ENCODE data around the gene DDX56. TPM values are rescaled to one million over a fixed set of nuclear protein-coding genes. Genes with fewer than 3 reads are reported as not detected.
"Not testable (repeated sequence)": the region's sequence is repeated elsewhere in the genome, so short reads cannot be mapped to it uniquely, and the experiment has no call there.

DDX56 gene
- total and polyA plus RNA-seq, 2 of the 13 experiments (the other 11 are each of a cell fraction or from before 2014, with no cell fraction given) = 82.6 to 120 TPM

DNA sequence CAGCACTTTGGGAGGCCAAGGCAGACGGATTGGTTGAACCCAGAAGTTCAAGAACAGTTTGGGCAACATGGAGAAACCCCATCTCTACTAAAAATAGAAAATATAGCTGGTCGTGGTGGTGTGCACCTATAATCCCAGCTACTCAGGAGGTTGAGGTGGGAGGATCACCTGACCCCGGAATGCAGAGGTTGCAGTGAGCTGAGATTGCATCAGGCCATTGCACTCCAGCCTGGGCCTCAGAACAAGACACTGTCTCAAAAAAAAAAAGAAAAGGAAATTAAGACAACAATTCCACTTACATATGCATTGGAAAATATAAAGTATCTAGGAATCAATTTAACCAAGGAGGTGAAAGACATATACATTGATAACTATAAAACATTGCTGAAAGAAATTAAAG is 25.5 kb upstream of the DDX56 start:
- TF ChIP-seq ZBTB34 (CRISPR knock-in tag; IDR thresholded peaks at IDR 0.05) (no peak), ATF4 (CRISPR knock-in tag; IDR thresholded peaks at IDR 0.05) (peak in 1 of 2 experiments; percentile 75; a peak in 1 of 4 replicates)

GRCh38 chr7:44597181-44597580 is 23.5 kb upstream of the DDX56 start:
- H3K9me3 ChIP-seq (ENCODE audit: low read length); intact Hi-C loops (cut with micrococcal nuclease; ENCODE audit: unreplicated experiment); H4K20me1 ChIP-seq (ENCODE audit: insufficient read depth, low read length); H3K4me2 ChIP-seq (ENCODE audit: low read depth, low read length); POLR2A ChIA-PET; FAIRE-seq; DNase-seq (ENCODE audit: low spot score); H3K79me2 ChIP-seq (ENCODE audit: insufficient read depth, low read length); H3K4me1 ChIP-seq (ENCODE audit: insufficient read depth, low read length); H3K27me3 ChIP-seq (ENCODE audit: control insufficient read depth in 1 of 2, insufficient read depth in 2 of 2, low read length in 2 of 2); H2AFZ ChIP-seq (ENCODE audit: low read length); BruUV-seq (replicated peaks); H3K27ac ChIP-seq (ENCODE audit: extremely low read length, insufficient read depth, low read length); H3K36me3 ChIP-seq (replicated peaks in 1 of 2; ENCODE audit: control insufficient read depth in 1 of 2, insufficient read depth in 2 of 2, low read length in 2 of 2); H3K4me3 ChIP-seq (replicated peaks in 1 of 3; ENCODE audit: insufficient read depth in 1 of 3, low read depth in 2 of 3, low read length in 3 of 3); ATAC-seq; H3K9ac ChIP-seq (ENCODE audit: insufficient read depth, low read depth, low read length); CTCF ChIA-PET (ENCODE audit: low intra/inter-chr PET ratio, low total read pairs): not testable (repeated sequence)
- WGBS (ENCODE audit: low lambda C conversion rate) = 70% methylated on average over 8 of the region's 8 CpGs
- in situ Hi-C loops (cut with HindIII; ENCODE audit: extremely low pct_ligation_motif_present, low pct_unique_long_range_greater_than_20kb) = loop anchor here (25.0 kb wide), 1 partner anchor 165 kb away; no protein-coding TSS in a partner anchor

More for the DNA sequence above, 25.5 kb upstream of the DDX56 start:
- POLR2A ChIA-PET = no interaction called here
- Histone ChIP-seq H3K27me3 (ENCODE audit: control insufficient read depth in 1 of 2, insufficient read depth in 2 of 2, low read length in 2 of 2) (no peaks in the 10 kb centered on the region), H3K9me3 (ENCODE audit: low read length) (no peaks in the 10 kb centered on the region), H3K36me3 (replicated peaks in 1 of 2; ENCODE audit: control insufficient read depth in 1 of 2, insufficient read depth in 2 of 2, low read length in 2 of 2) (no peaks in the 10 kb centered on the region), H3K27ac (ENCODE audit: extremely low read length, insufficient read depth, low read length) (no peak overlapping the region), H2AFZ (ENCODE audit: low read length) (no peak overlapping the region), H3K4me1 (ENCODE audit: insufficient read depth, low read length) (0 out of 2 replicates have a peak, but pooled peaks cover 6% of the 10 kb centered on the region), H3K79me2 (ENCODE audit: insufficient read depth, low read length) (no peaks in the 10 kb centered on the region), H3K4me3 (replicated peaks in 1 of 3; ENCODE audit: insufficient read depth in 1 of 3, low read depth in 2 of 3, low read length in 3 of 3) (no peak overlapping the region), H3K4me2 (ENCODE audit: low read depth, low read length) (no peak overlapping the region), H3K9ac (ENCODE audit: insufficient read depth, low read depth, low read length) (no peak overlapping the region), H4K20me1 (ENCODE audit: insufficient read depth, low read length) (no peaks in the 10 kb centered on the region)
- CTCF ChIA-PET (ENCODE audit: low intra/inter-chr PET ratio, low total read pairs) = no interaction called here
- FAIRE-seq (no peak), ATAC-seq (no peak), DNase-seq (ENCODE audit: low spot score) (no peak)
- intact Hi-C loops (cut with micrococcal nuclease; ENCODE audit: unreplicated experiment) (no loop called here), in situ Hi-C loops (cut with HindIII; ENCODE audit: extremely low pct_ligation_motif_present, low pct_unique_long_range_greater_than_20kb) (loop anchor here (25.0 kb wide), 1 partner anchor 163 kb away; no protein-coding TSS in a partner anchor)
- 11% methylated on average over 3 of the region's 3 CpGs for WGBS (ENCODE audit: low lambda C conversion rate)
- BruUV-seq (replicated peaks) = no TSS peak

Data from HepG2 (cell line).